ENCODE measurements around the gene EXOC6B.

DNA sequence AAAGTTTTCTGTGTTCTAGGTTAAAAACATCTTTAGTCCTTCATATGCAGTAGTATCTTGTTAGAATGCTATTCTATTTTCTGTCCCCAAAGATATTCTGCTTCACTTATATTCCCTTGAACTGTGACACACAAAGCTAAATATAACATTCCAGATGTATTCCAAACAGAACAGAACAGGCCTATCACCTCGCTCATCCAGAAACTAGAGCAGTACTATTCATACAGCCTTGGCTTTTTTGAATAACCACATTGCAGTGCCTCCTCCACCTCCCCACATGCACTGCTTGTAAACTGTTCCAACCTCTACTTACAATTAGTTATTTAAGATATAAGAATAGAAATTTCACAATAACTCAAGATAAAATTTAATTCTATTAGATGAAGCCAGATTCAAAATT is 196.8 kb downstream of the EXOC6B start:
- TF ChIP-seq, protein P1, sequence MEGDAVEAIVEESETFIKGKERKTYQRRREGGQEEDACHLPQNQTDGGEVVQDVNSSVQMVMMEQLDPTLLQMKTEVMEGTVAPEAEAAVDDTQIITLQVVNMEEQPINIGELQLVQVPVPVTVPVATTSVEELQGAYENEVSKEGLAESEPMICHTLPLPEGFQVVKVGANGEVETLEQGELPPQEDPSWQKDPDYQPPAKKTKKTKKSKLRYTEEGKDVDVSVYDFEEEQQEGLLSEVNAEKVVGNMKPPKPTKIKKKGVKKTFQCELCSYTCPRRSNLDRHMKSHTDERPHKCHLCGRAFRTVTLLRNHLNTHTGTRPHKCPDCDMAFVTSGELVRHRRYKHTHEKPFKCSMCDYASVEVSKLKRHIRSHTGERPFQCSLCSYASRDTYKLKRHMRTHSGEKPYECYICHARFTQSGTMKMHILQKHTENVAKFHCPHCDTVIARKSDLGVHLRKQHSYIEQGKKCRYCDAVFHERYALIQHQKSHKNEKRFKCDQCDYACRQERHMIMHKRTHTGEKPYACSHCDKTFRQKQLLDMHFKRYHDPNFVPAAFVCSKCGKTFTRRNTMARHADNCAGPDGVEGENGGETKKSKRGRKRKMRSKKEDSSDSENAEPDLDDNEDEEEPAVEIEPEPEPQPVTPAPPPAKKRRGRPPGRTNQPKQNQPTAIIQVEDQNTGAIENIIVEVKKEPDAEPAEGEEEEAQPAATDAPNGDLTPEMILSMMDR (IDR thresholded peaks at IDR 0.05), result no peak
- TF ChIP-seq POLR2A (IDR thresholded peaks at IDR 0.05), result no peak
- TF ChIP-seq EP300 (IDR thresholded peaks at IDR 0.05; ENCODE audit: low read depth), result no peak
- no peak for TF ChIP-seq POLR2AphosphoS5 (IDR thresholded peaks at IDR 0.05)
